Endothelial cell of umbilical vein (primary cell): ENCODE results near the gene AFDN. TPM values are rescaled to one million over a fixed set of nuclear protein-coding genes. Genes with fewer than 3 reads are reported as not detected.

Source experiments
- BruUV-seq: library from RNA; stranded (reverse); fragments of 400-500 nt; replicated peaks from 2 replicates; lab custom pipeline; 2021; lab: Mats Ljungman, UMichigan
- CTCF ChIA-PET: fragments of 300-600, 350-600 bp; sonication (Branson Sonifier 250); formaldehyde crosslinking; loops from one replicate; lab custom pipeline; 2021; ENCODE audit warnings: antibody characterized with exemption, inconsistent platforms; lab: Charles Lee
- POLR2A ChIA-PET: fragments of 300-600, 350-600 bp; sonication (Branson Sonifier 250); formaldehyde crosslinking; loops from one replicate; lab custom pipeline; 2021; ENCODE audit warnings: antibody characterized with exemption, inconsistent platforms; lab: Charles Lee
- DNase-seq: peaks from one replicate; pipeline ENCODE4 v3.0.0-alpha.2; 2011; ENCODE audit warnings: low read depth, low spot score
- FAIRE-seq: peaks from 2 replicates; lab custom pipeline; 2011; peaks lifted over from hg19 to GRCh38; lab: Jason Lieb, UNC
- H2AFZ ChIP-seq: 2 replicates; pipeline ENCODE4 v1.6.0; 2012; ENCODE audit warnings: low read depth, low read length, control low read depth, inconsistent platforms
- H3K27ac ChIP-seq: 2 replicates; pipeline ENCODE4 v1.5.1; 2011; ENCODE audit warnings: low read depth, mild to moderate bottlenecking, control low read depth, low read length, moderate library complexity; ENCODE audit not compliant: insufficient read depth
- H3K27me3 ChIP-seq, 2 experiments: 2 replicates each; pipeline versions ENCODE4 v1.6.0 to v1.6.1; 2011; ENCODE audit warnings: low read length in 2 of 2, mixed read lengths in 1 of 2; ENCODE audit not compliant: control insufficient read depth in 2 of 2, insufficient read depth in 2 of 2
- H3K36me3 ChIP-seq, 2 experiments: 2 replicates in 1 of 2; 3 replicates in 1 of 2; pipeline ENCODE4 v1.5.1; 2011; ENCODE audit warnings: low read length in 2 of 2, mild to moderate bottlenecking in 1 of 2, moderate library complexity in 1 of 2; ENCODE audit not compliant: control insufficient read depth in 2 of 2, insufficient read depth in 2 of 2; ENCODE audit errors: extremely low read depth in 1 of 2
- H3K4me1 ChIP-seq: 3 replicates; pipeline ENCODE4 v1.5.1; 2011; ENCODE audit warnings: mild to moderate bottlenecking, low read length; ENCODE audit not compliant: control insufficient read depth, insufficient read depth; ENCODE audit errors: extremely low read depth
- H3K4me2 ChIP-seq: 2 replicates; pipeline ENCODE4 v1.6.1; 2011; ENCODE audit warnings: low read length, control low read depth, mixed read lengths; ENCODE audit not compliant: insufficient read depth
- H3K4me3 ChIP-seq, 3 experiments: fragments of 200-600 bp in 1 of 3; sonication (generic), shearing (Covaris generic) in 1 of 3; replicated peaks in 1 of 3; 2 replicates each; pipeline ENCODE4 v1.5.1; 2011 to 2016; ENCODE audit warnings: control low read depth in 3 of 3, low read length in 3 of 3, mild to moderate bottlenecking in 2 of 3, inconsistent platforms in 1 of 3, low read depth in 1 of 3, moderate library complexity in 1 of 3; ENCODE audit not compliant: insufficient read depth in 1 of 3
- H3K79me2 ChIP-seq: 2 replicates; pipeline ENCODE4 v1.6.0; 2012; ENCODE audit warnings: low read length, inconsistent platforms; ENCODE audit not compliant: control insufficient read depth, insufficient read depth
- H3K9ac ChIP-seq: replicated peaks from 2 replicates; pipeline ENCODE3; 2011; ENCODE audit warnings: low read length, control low read depth; ENCODE audit not compliant: insufficient read depth; ENCODE audit errors: extremely low read depth
- H3K9me1 ChIP-seq: replicated peaks from 3 replicates; pipeline ENCODE4 v1.6.0; 2011; ENCODE audit warnings: mild to moderate bottlenecking, low read length; ENCODE audit not compliant: control insufficient read depth, insufficient read depth; ENCODE audit errors: extremely low read depth
- H3K9me3 ChIP-seq: replicated peaks from 2 replicates; pipeline ENCODE4 v1.5.1; 2012; ENCODE audit warnings: low read length, inconsistent platforms; ENCODE audit not compliant: control insufficient read depth, insufficient read depth
- H4K20me1 ChIP-seq: replicated peaks from 2 replicates; pipeline ENCODE3; 2011; ENCODE audit warnings: mild to moderate bottlenecking, low read length; ENCODE audit not compliant: control insufficient read depth, insufficient read depth; ENCODE audit errors: extremely low read depth
- FOS ChIP-seq: IDR thresholded peaks from 2 replicates; pipeline ENCODE4 v1.6.1; 2011; ENCODE audit warnings: mild to moderate bottlenecking, low read length, moderate library complexity, borderline replicate concordance; ENCODE audit not compliant: insufficient read depth
- GATA2 ChIP-seq: IDR thresholded peaks from 2 replicates; pipeline ENCODE4 v1.7.0; 2011; ENCODE audit warnings: low read depth, mild to moderate bottlenecking, moderate library complexity, mixed read lengths, low read length; ENCODE audit not compliant: insufficient read length, insufficient read depth
- dilution Hi-C: fragments of 300-500 bp; cut with MboI; formaldehyde crosslinking; loops from one replicate; pipeline ENCODE4 v1.15.0; 2019; ENCODE audit warnings: low sequenced_read_pairs; ENCODE audit not compliant: extremely low pct_ligation_motif_present
- intact Hi-C: fragments of 100-400 bp; cut with micrococcal nuclease; formaldehyde crosslinking; loops from one replicate; pipeline ENCODE4 v1.10.0; 2022
- polyA plus RNA-seq, 4 experiments: library from polyadenylated mRNA; depleted of rRNA in 3 of 4; stranded (reverse) in 3 of 4; unstranded in 1 of 4; fragments of >200 nt; gene quantifications; 2 replicates each; pipeline versions ENCODE4 v1.2.1 to v1.2.3, GENCODE V29; 2011 to 2012; ENCODE audit warnings: missing spikeins in 1 of 4
- total RNA-seq: library from RNA; stranded (reverse); gene quantifications from 2 replicates; pipeline ENCODE4 v1.2.3, GENCODE V29; 2021
- TF ChIP-seq, protein P1 (sequence below), 2 donors: IDR thresholded peaks; 1 replicate in 1 of 2; 2 replicates in 1 of 2; pipeline ENCODE4 v1.5.1; 2011; ENCODE audit warnings: low read length in 2 of 2, mild to moderate bottlenecking in 2 of 2, moderate library complexity in 2 of 2, control low read depth in 1 of 2, inconsistent platforms in 1 of 2, low read depth in 1 of 2; ENCODE audit not compliant: insufficient read depth in 1 of 2; ENCODE audit errors: extremely low read depth in 1 of 2

Gene AFDN
- total and polyA plus RNA-seq, 2 donors (not counting 3 experiments of a cell fraction or from before 2014, with no cell fraction given), result 31.0 to 134 TPM

DNA sequence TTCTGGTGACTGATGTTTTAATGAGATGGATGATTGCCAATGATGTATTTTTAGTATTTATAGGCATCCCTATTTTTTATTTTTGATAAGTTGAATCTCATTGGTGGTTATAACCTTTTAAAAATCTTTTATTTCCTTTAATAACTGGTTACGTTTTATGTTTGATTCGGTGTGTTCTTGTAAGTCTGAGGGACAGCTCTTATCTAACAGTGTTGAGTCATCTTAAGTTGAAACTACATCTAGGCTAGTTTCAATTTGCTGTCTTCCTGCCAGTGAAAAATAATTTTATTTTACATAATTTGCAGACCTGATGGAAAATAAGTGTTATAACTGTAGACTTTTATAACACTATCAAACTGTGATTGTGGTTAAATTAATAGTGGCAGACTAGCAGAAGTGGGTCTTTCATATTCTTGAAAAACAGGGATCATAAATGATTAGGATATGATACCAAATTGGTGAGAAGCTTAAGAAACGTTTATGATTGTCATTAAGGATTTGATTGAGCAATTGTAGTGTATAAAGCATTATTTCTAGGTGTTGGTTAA is 4.6 kb downstream of the AFDN start:
- no peak overlapping the region for H3K4me3 ChIP-seq
- peaks cover 29% of the 10 kb centered on the region for H3K4me1 ChIP-seq
- no peak overlapping the region for H3K27ac ChIP-seq
- TF ChIP-seq FOS (peak; percentile 56), GATA2 (no peak)
- TF ChIP-seq, protein P1, sequence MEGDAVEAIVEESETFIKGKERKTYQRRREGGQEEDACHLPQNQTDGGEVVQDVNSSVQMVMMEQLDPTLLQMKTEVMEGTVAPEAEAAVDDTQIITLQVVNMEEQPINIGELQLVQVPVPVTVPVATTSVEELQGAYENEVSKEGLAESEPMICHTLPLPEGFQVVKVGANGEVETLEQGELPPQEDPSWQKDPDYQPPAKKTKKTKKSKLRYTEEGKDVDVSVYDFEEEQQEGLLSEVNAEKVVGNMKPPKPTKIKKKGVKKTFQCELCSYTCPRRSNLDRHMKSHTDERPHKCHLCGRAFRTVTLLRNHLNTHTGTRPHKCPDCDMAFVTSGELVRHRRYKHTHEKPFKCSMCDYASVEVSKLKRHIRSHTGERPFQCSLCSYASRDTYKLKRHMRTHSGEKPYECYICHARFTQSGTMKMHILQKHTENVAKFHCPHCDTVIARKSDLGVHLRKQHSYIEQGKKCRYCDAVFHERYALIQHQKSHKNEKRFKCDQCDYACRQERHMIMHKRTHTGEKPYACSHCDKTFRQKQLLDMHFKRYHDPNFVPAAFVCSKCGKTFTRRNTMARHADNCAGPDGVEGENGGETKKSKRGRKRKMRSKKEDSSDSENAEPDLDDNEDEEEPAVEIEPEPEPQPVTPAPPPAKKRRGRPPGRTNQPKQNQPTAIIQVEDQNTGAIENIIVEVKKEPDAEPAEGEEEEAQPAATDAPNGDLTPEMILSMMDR (IDR thresholded peaks at IDR 0.05; ENCODE audit: extremely low read depth in 1 of 2, insufficient read depth in 1 of 2, low read depth in 1 of 2, low read length in 2 of 2), result no peak
- H4K20me1 ChIP-seq, result peaks cover 48% of the 10 kb centered on the region
- no peak for DNase-seq
- no peaks in the 10 kb centered on the region for H3K9me3 ChIP-seq
- H3K9ac ChIP-seq, result no peak overlapping the region
- H3K27me3 ChIP-seq, result no peaks in the 10 kb centered on the region
- H3K9me1 ChIP-seq, result no peaks in the 10 kb centered on the region
- no peak for FAIRE-seq
- H3K4me2 ChIP-seq, result peak overlapping the region; percentile 24
- dilution Hi-C loops (no loop called here), intact Hi-C loops (no loop called here)
- no peak overlapping the region for H2AFZ ChIP-seq
- ChIA-PET CTCF (interaction anchor here (0.7 to 1.6 kb wide), 7 partner anchors 9 to 76 kb away, joined by 3 to 8 read pairs (median 4); no protein-coding TSS in a partner anchor), POLR2A (no interaction called here)
- no TSS peak for BruUV-seq
- H3K79me2 ChIP-seq, result peaks cover 82% of the 10 kb centered on the region
- no peaks in the 10 kb centered on the region for H3K36me3 ChIP-seq
